SU-DHL-6 (cell line): ENCODE data around the gene DSTN.

ENCODE experiments used
- H2AFZ ChIP-seq: fragments of 200-600 bp; sonication (generic); 2 replicates; pipeline ENCODE4 v1.6.1; 2014; ENCODE audit warnings: low read depth, mild to moderate bottlenecking, moderate library complexity, mixed read lengths, antibody characterized with exemption, low read length; ENCODE audit not compliant: severe bottlenecking
- H3F3A ChIP-seq: fragments of 200-600 bp; shearing (Covaris generic); 2 replicates; pipeline ENCODE4 v1.6.0; 2016; ENCODE audit warnings: antibody characterized with exemption, mild to moderate bottlenecking; ENCODE audit not compliant: insufficient read depth
- H3K27ac ChIP-seq: fragments of 200-600 bp; sonication (generic); 2 replicates; pipeline ENCODE4 v1.5.1; 2016; ENCODE audit warnings: low read depth, mild to moderate bottlenecking, low read length, moderate library complexity, mixed read lengths
- H3K27me3 ChIP-seq: fragments of 200-600 bp; sonication (generic), shearing (Covaris generic); 2 replicates; pipeline ENCODE4 v1.6.0; 2014; ENCODE audit warnings: mild to moderate bottlenecking, low read length
- H3K36me3 ChIP-seq: fragments of 200-600 bp; sonication (generic); 2 replicates; pipeline ENCODE4 v1.6.1; 2014; ENCODE audit warnings: mild to moderate bottlenecking, low read length, mixed read lengths
- H3K4me2 ChIP-seq: fragments of 300-600, 200-600 bp; shearing (Covaris generic), sonication (generic); 2 replicates; pipeline ENCODE4 v1.6.0; 2014; ENCODE audit warnings: low read length, low read depth, mild to moderate bottlenecking; ENCODE audit not compliant: poor library complexity, severe bottlenecking
- H3K4me3 ChIP-seq: fragments of 200-600 bp; sonication (generic); 2 replicates; pipeline ENCODE4 v1.5.1; 2014; ENCODE audit warnings: antibody characterized with exemption, low read length, mild to moderate bottlenecking, mixed read lengths; ENCODE audit not compliant: insufficient read depth, poor library complexity, severe bottlenecking
- H3K79me2 ChIP-seq: fragments of 200-600 bp; sonication (generic); 2 replicates; pipeline ENCODE4 v1.6.1; 2014; ENCODE audit warnings: mild to moderate bottlenecking, low read length, moderate library complexity; ENCODE audit not compliant: insufficient read depth
- H3K9ac ChIP-seq: fragments of 200-600 bp; sonication (generic); 2 replicates; pipeline ENCODE4 v1.7.0; 2014; ENCODE audit warnings: mild to moderate bottlenecking, low read length
- H3K9me2 ChIP-seq: fragments of 200-600 bp; sonication (generic); replicated peaks from 2 replicates; pipeline ENCODE4 v1.6.1; 2014; ENCODE audit warnings: low read length; ENCODE audit not compliant: insufficient read depth
- H3K9me3 ChIP-seq: fragments of 200-600 bp; sonication (generic); 2 replicates; pipeline ENCODE4 v1.6.1; 2014; ENCODE audit warnings: low read length, mixed read lengths; ENCODE audit not compliant: insufficient read depth
- H4K20me1 ChIP-seq: fragments of 200-600 bp; sonication (generic); 2 replicates; pipeline ENCODE4 v1.6.1; 2014; ENCODE audit warnings: low read depth, mild to moderate bottlenecking, antibody characterized with exemption, low read length, moderate library complexity, mixed read lengths
- CTCF ChIP-seq: fragments of 200-600 bp; sonication (generic); IDR thresholded peaks from one replicate; pipeline ENCODE4 v1.5.1; 2017; ENCODE audit warnings: antibody characterized with exemption, mild to moderate bottlenecking, low read length, moderate library complexity; ENCODE audit not compliant: insufficient read depth, poor library complexity, severe bottlenecking
- EZH2phosphoT487 ChIP-seq: fragments of 200-600 bp; sonication (generic), shearing (Covaris generic); conservative IDR thresholded peaks from 2 replicates; pipeline ENCODE4 v1.6.1; 2018; ENCODE audit warnings: mild to moderate bottlenecking, antibody characterized with exemption, low read length, moderate library complexity, mixed read lengths

The DSTN gene

GRCh38 chr20:17629025-17629424, 59.1 kb downstream of the DSTN start:
- Histone ChIP-seq H3K36me3 (no peaks in the 10 kb centered on the region), H3K27me3 (no peaks in the 10 kb centered on the region), H3K9ac (no peak overlapping the region), H2AFZ (no peak overlapping the region), H3F3A (no peaks in the 10 kb centered on the region), H3K79me2 (no peaks in the 10 kb centered on the region), H4K20me1 (no peaks in the 10 kb centered on the region), H3K4me3 (no peak overlapping the region), H3K9me3 (no peaks in the 10 kb centered on the region), H3K4me2 (no peak overlapping the region), H3K27ac (no peak overlapping the region), H3K9me2 (no peaks in the 10 kb centered on the region)
- TF ChIP-seq EZH2phosphoT487 (no peak), CTCF (no peak)

- Histone ChIP-seq H3K27me3 (no peaks in the 10 kb centered on the region), H3K36me3 (no peaks in the 10 kb centered on the region), H3K9me3 (no peaks in the 10 kb centered on the region), H3K9me2 (no peaks in the 10 kb centered on the region), H2AFZ (no peak overlapping the region), H3K4me2 (no peak overlapping the region), H3K4me3 (no peak overlapping the region), H3K27ac (no peak overlapping the region), H3K79me2 (no peaks in the 10 kb centered on the region), H3K9ac (no peak overlapping the region), H3F3A (no peaks in the 10 kb centered on the region), H4K20me1 (no peaks in the 10 kb centered on the region)
- TF ChIP-seq CTCF: no peak
Measured at GRCh38 chr20:17629678-17630089, 59.8 kb downstream of the DSTN start.

GRCh38 chr20:17630151-17630805, 60.4 kb downstream of the DSTN start:
- H3K4me2 ChIP-seq: no peak overlapping the region
- TF ChIP-seq CTCF (no peak), EZH2phosphoT487 (no peak)
- no peaks in the 10 kb centered on the region for H4K20me1 ChIP-seq
- no peaks in the 10 kb centered on the region for H3K9me2 ChIP-seq
- H3K27me3 ChIP-seq: no peaks in the 10 kb centered on the region
- H3K9me3 ChIP-seq: no peaks in the 10 kb centered on the region
- H3K27ac ChIP-seq: no peak overlapping the region
- H3F3A ChIP-seq: no peaks in the 10 kb centered on the region
- H3K4me3 ChIP-seq: no peak overlapping the region
- no peak overlapping the region for H2AFZ ChIP-seq
- no peak overlapping the region for H3K9ac ChIP-seq
- H3K36me3 ChIP-seq: no peaks in the 10 kb centered on the region
- H3K79me2 ChIP-seq: no peaks in the 10 kb centered on the region
